ENCODE data around the gene OGT. TPM values are rescaled to one million over a fixed set of nuclear protein-coding genes. Genes with fewer than 3 reads are reported as not detected.

Gene OGT
- polyA plus RNA-seq, 1 of the 3 experiments (the other 2 are of a cell fraction), result 77.0 TPM

DNA sequence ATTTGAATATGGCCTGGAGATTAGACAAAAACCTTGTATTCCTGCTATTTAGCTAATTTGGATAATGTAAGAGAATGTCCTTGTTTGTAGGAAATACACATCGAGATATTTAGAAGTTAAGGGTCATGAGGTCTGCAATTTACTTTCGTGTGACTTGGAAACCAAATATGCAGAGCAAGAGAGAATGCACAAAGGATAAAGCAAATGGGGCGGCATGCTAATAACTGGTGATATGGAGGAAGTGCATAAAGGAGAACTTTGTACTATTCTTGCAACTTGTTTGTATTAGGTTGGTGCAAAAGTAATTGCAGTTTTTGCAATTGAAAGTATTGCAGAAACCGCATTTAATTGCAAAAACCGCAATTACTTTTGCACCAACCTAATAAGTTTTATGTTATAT lies 92.6 kb downstream of the OGT start:
- Histone ChIP-seq H3K27ac (ENCODE audit: low read depth in 2 of 2, low read length in 1 of 2) (no peak overlapping the region), H4K20me1 (ENCODE audit: insufficient read depth) (no peaks in the 10 kb centered on the region), H3K27me3 (ENCODE audit: insufficient read depth) (no peaks in the 10 kb centered on the region; the same call in 1 of the 2 replicates), H3K79me2 (ENCODE audit: insufficient read depth) (no peaks in the 10 kb centered on the region), H3K9me3 (no peaks in the 10 kb centered on the region), H3K36me3 (replicated peaks in 1 of 2; ENCODE audit: control insufficient read depth in 1 of 2, insufficient read depth in 2 of 2, low read length in 1 of 2) (no peaks in the 10 kb centered on the region), H3K4me1 (ENCODE audit: control insufficient read depth in 1 of 2, insufficient read depth in 2 of 2, low read depth in 1 of 2, low read length in 1 of 2) (no peaks in the 10 kb centered on the region), H3K4me3 (ENCODE audit: low read depth in 2 of 2, low read length in 1 of 2) (no peak overlapping the region), H3K9ac (no peak overlapping the region), H3K9me2 (no peaks in the 10 kb centered on the region), H2AFZ (ENCODE audit: low read depth) (no peak overlapping the region), H3F3A (replicated peaks; ENCODE audit: insufficient read depth) (no peaks in the 10 kb centered on the region), H3K4me2 (no peak overlapping the region)
- ChIA-PET CTCF (interaction anchor here (0.6 to 1.0 kb wide), 2 partner anchors 27 to 707 kb away, joined by 3 to 4 read pairs; no protein-coding TSS in a partner anchor), POLR2A (no interaction called here)
- no peak for DNase-seq
- 64% methylated on average over 5 of the region's 5 CpGs for WGBS (ENCODE audit: low lambda C conversion rate)
- TF ChIP-seq, protein P1, sequence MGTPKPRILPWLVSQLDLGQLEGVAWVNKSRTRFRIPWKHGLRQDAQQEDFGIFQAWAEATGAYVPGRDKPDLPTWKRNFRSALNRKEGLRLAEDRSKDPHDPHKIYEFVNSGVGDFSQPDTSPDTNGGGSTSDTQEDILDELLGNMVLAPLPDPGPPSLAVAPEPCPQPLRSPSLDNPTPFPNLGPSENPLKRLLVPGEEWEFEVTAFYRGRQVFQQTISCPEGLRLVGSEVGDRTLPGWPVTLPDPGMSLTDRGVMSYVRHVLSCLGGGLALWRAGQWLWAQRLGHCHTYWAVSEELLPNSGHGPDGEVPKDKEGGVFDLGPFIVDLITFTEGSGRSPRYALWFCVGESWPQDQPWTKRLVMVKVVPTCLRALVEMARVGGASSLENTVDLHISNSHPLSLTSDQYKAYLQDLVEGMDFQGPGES (IDR thresholded peaks at IDR 0.05; ENCODE audit: low read depth, low read length), result no peak
- TF ChIP-seq MXI1 (IDR thresholded peaks at IDR 0.05; ENCODE audit: low read depth, low read length), result no peak
- TF ChIP-seq EZH2phosphoT487 (IDR thresholded peaks at IDR 0.05; ENCODE audit: borderline replicate concordance, low read depth), result no peak

Small RNA genes lying within 50 kb of the gene (small RNA-seq; reads per million reads assigned to genes)
- gene RF00019, result 0 reads per million in 7 experiments

Other genes with a start within 250 kb of the OGT start
- 210 and 288 TPM in 2 replicates for gene NONO, start 249.5 kb upstream of the OGT start, polyA plus RNA-seq (2012; rRNA removed)
- 1.5 and 1.7 TPM in 2 replicates for gene ITGB1BP2, start 231.4 kb upstream of the OGT start, polyA plus RNA-seq (2012; rRNA removed)
- gene TAF1, start 166.7 kb upstream of the OGT start, polyA plus RNA-seq (2012; rRNA removed), result 25.0 and 27.6 TPM in 2 replicates
- 1.8 and 2.5 TPM in 2 replicates for gene GCNA, start 45.3 kb downstream of the OGT start, polyA plus RNA-seq (2012; rRNA removed)
- not detected in 2 replicates for gene CXCR3, start 85.4 kb downstream of the OGT start, polyA plus RNA-seq (2012; rRNA removed)
- not detected in 2 replicates for gene CXorf49, start 185.2 kb downstream of the OGT start, polyA plus RNA-seq (2012; rRNA removed)
- gene CXorf49B, start 230.2 kb downstream of the OGT start, polyA plus RNA-seq (2012; rRNA removed), result not detected in 2 replicates